GM21367 (cell line): Measurements from ENCODE around the gene C1RL.

Experiments
- ATAC-seq: cut with Tn5 transposase; IDR thresholded peaks from one replicate; pipeline ENCODE4 v1.9.1; 2021; ENCODE audit not compliant: unreplicated experiment

The C1RL gene

GRCh38 chr12:7108796-7109571 is at the start of gene C1RL:
TSS of gene C1RL (minus strand) at chr12:7109214. CDS start at chr12:7109180, 34 bp downstream.
- ATAC-seq: no peak

DNA sequence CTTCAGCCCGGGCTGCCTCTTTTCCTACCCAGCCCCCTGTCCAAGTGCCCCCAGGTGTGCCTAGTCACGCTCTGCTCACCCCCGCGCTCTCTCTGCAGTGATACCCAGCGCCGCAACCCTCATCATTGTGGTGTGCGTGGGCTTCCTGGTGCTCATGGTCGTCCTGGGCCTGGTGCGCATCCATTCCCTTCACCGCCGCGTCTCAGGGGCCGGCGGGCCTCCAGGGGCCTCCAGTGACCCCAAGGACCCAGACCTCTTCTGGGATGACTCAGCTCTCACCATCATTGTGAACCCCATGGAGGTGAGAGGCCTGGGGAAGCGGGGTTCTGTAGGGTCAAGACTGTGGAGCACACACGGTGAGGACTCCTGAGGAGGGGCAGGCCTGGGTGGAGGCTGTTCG is 48.4 kb upstream of the C1RL start:
- no peak for ATAC-seq

GRCh38 chr12:7156259-7157197 is 47.5 kb upstream of the C1RL start:
- ATAC-seq: no peak

DNA sequence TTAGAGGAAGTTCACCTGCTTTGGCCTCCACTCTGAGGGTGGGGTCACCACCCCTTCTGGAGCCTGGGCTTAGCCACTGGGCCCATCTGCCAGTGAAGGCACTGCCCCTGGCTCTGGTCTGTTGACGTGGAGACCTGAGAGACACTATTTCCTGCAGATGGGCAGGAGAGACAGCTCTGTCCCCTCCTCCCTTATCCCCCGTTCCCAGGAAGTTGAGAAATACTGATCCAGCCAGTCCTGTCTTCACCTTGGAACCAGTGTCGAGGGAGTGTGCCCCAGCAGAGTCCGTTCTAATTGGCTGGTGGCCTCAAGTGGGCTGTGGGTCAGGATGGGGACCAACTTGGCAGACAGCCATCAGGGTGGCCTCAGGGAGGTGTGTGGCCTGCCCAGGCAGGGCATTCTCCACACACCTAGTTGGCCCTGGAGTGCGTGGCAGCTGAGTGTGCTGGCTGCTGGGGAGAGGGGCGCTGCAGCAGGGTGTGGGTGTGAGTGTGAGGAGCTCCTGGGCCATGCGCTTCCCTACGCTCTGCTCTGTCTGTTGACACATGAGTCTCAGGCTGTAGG is 46.5 kb upstream of the C1RL start:
- ATAC-seq: no peak

DNA sequence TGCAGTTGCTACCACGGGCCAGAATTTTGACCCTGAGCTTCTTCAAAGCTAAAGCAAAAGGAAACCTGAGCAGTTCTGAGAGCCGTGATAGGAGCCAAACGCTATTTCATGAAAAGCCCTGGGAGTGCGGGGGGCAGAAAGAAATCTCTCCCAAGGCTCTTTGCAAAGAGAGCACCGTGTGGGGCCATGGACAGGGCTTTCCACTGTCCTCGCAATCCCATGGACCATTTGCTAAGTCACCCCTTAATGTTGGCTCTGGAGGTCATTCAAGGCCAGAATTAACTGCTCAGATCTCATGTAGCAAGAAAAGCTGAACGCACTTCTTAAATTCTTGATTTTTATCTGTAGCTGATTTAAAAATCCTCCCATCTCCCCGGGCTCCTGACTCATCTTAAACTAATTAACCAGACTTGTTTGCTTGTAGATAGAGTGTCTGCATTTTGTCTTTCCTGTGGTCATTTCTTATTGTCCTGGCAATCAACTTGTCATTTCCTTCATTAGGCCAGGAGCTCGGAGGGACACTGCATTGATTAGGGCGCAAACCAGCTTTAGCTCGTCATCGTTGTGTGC is 46.0 kb upstream of the C1RL start:
- ATAC-seq: no peak

DNA sequence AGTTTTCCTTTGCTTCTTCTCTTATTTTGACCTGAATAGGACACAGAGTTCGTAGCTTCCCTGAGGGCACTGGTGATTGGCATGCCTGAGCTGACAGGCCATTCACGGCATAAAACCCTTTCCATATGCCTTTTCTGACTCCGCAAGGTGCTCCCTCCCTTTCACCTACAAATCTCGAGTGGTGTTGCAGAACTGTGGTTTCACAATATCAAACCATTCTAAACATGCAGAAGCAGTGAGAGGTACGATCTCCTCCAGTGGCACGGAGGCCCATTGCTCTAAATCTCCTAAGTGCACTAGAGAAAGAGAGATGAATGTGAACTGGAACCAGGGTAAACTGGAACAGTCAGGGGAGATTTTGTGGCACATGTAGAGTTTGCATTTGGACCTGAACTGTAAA is 45.0 kb upstream of the C1RL start:
- no peak for ATAC-seq

- ATAC-seq: no peak
These were observed 43.8 kb upstream of the C1RL start for GRCh38 chr12:7152818-7153217.

- ATAC-seq: no peak
These were observed 42.5 kb upstream of the C1RL start for GRCh38 chr12:7151532-7151931.

- no peak for ATAC-seq
These were observed 41.8 kb upstream of the C1RL start for GRCh38 chr12:7150841-7151240.

GRCh38 chr12:7150356-7150755 is 41.3 kb upstream of the C1RL start:
- ATAC-seq: no peak

- no peak for ATAC-seq
These were observed 37.9 kb upstream of the C1RL start for GRCh38 chr12:7146906-7147305.

DNA sequence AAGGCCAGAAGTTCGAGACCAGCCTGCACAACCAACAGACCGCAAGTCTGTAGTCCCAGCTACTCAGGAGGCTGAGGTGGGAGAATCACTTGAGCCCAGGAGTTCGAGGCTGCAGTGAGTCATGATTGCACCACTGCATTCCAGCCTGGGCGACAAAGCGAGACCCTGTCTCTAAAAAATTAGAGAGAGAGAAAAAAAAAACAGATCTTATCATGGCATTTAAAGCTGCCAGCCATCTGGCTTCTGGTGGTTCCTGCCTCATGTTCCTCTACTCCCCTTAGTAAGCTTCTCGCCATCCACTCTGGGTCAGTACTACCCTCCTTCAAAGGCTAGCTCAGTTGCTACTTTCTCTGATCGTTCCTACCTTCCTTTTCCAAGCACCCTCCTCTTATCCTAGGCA is 37.2 kb upstream of the C1RL start:
- no peak for ATAC-seq

DNA sequence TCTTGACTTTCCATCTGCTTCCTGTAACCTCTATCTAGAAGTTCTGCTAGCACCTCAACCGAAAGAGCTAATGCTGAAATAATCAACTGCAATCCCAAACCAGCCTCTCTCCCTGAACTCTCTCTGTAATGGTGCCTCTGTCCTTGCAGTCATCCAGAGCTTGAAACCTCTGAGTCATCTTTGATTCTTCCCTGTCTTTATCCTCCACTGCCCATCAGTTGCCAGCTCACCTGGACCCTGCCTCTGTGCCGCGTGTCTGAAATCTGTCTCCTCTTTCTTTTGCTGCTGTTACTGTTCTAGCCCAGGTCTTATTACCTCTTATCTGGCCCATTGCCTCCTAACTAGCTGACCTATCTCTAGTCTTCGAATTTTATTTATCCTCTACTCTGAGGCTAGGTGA is 36.7 kb upstream of the C1RL start:
- no peak for ATAC-seq

DNA sequence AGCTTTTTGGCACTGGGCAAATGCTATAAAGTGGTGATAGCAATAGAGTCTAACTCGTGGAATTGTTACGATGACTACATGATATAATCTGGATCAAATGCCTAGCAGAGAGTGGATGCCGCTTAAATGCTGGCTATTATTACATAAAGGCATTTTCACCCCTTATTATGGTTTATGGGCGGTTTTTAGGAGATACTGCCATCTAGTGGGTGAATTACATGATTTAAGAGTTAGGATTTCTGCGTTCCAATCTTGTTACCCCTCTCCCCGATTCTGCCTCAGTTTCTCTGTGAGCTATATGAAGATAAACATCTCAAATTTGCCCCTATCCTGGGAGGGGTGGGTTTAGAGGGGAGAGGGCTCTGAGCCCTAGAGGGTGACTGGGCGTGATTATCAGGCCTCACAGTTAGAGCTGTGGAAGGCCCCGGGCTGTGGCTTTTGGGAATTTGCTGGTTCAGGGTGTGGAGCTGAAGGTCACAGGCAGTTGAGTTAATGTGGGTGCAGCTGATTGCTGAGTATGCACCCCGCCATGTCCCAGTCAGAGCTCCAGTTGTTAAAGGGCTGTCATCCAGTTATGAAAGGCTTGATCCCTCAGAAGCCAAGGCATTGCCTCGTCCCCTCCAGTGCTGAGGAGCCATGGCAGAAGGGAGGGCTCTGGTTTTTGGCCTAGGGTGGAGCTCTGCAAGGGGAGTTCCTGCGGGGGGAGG is 35.6 kb upstream of the C1RL start:
- ATAC-seq: no peak

GRCh38 chr12:7143564-7143963 is 34.5 kb upstream of the C1RL start:
- ATAC-seq: no peak

- no peak for ATAC-seq
These were observed 33.9 kb upstream of the C1RL start for GRCh38 chr12:7142809-7143465.

- ATAC-seq: no peak
These were observed 33.1 kb upstream of the C1RL start for GRCh38 chr12:7142056-7142644.

- no peak for ATAC-seq
These were observed 32.5 kb upstream of the C1RL start for GRCh38 chr12:7141351-7142005.

DNA sequence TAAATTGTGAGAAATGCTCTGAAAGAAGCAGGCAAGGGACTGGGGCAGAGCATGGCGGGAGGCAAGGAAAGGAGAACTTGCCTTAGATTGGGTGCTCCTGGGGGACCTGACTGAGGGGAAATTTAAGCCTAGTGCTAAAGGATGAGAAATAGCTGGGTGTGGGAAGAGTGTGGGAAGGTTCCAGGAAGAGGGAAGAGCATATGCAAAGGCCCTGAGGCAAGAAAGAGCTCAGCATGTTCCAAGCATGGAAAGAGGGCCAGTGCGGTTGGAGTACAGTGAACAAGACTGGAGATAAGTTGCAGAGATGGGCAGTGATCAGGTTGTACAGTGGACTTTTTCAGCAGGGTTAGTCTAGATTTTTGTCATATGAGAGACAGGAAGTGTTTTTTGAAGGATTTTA is 30.2 kb upstream of the C1RL start:
- no peak for ATAC-seq
